Myocyte (in vitro differentiated cells): ENCODE data around the gene KIF21B. TPM values are rescaled to one million over a fixed set of nuclear protein-coding genes. Genes with fewer than 3 reads are reported as not detected.

Source experiments
- DNase-seq: peaks from one replicate; pipeline ENCODE4 v3.0.0-alpha.2; 2012; ENCODE audit warnings: low read depth
- total RNA-seq: library from RNA; depleted of rRNA; stranded (reverse); fragments of >200 nt; gene quantifications from 2 replicates; pipeline ENCODE4 v1.2.3, GENCODE V29; 2014

The KIF21B gene
- total RNA-seq, 1 donor from 2014 or later, result 0.03 TPM

- DNase-seq, result no peak
Observed at GRCh38 chr1:200998323-200998722, 25.2 kb downstream of the KIF21B start.

- no peak for DNase-seq
Observed at GRCh38 chr1:200992382-200993048, 31.0 kb downstream of the KIF21B start.

DNA sequence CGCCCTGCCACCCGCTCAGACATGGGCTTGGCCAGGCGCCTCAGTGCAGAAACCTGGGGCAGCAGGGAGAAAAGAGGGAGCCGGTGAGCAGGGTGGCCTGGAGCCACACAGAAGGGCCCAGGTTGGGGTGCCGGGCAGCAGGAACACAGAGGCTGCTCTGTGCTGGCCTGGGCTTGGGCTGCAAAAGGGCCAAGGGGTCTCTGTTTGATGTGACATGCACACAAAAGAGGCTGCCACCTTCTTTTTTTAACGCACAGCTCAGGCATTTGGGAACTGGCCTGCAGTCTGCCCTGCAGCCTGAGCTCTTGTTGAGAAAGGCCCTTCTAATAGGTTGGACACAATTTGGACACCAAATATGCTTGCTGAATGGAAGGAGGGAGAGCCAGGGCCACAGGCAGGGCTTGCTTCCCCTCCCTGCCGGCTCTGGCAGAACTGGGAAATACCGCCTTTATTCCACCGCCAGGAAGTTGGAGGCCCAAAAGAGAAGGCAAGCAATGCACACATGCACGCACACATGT, 32.4 kb downstream of the KIF21B start:
- no peak for DNase-seq

- no peak for DNase-seq
Observed at GRCh38 chr1:200990114-200990513, 33.4 kb downstream of the KIF21B start.

- no peak for DNase-seq
Observed at GRCh38 chr1:200989337-200989736, 34.2 kb downstream of the KIF21B start.

GRCh38 chr1:200988693-200989092, 34.8 kb downstream of the KIF21B start:
- DNase-seq, result no peak

- DNase-seq, result no peak
Observed at GRCh38 chr1:200985481-200985880, 38.0 kb downstream of the KIF21B start.

GRCh38 chr1:200983035-200983561, 40.4 kb downstream of the KIF21B start:
- no peak for DNase-seq

GRCh38 chr1:200982071-200982945, 41.2 kb downstream of the KIF21B start:
- peak; percentile 90 for DNase-seq

GRCh38 chr1:200981278-200981677, 42.2 kb downstream of the KIF21B start:
- DNase-seq, result no peak

- no peak for DNase-seq
Observed at GRCh38 chr1:200980873-200981272, 42.6 kb downstream of the KIF21B start.

DNA sequence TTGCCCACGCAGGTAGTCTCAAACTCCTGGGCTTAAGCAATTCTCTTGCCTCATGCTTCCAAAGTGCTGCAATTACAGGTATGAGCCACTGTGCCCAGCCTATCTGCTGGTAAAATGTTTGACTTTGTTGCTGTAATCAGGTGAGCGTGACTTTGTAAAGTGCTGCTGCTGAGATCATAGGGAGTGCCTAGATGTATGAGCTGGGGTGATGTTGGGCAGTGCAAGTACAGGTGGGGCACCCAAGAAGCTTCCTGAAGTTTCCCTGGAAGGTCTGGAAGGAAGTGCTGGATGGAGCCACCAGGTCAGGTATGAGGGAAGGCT, 43.1 kb downstream of the KIF21B start:
- DNase-seq, result no peak

- DNase-seq, result no peak
Observed at GRCh38 chr1:200979574-200980451, 43.7 kb downstream of the KIF21B start.

DNA sequence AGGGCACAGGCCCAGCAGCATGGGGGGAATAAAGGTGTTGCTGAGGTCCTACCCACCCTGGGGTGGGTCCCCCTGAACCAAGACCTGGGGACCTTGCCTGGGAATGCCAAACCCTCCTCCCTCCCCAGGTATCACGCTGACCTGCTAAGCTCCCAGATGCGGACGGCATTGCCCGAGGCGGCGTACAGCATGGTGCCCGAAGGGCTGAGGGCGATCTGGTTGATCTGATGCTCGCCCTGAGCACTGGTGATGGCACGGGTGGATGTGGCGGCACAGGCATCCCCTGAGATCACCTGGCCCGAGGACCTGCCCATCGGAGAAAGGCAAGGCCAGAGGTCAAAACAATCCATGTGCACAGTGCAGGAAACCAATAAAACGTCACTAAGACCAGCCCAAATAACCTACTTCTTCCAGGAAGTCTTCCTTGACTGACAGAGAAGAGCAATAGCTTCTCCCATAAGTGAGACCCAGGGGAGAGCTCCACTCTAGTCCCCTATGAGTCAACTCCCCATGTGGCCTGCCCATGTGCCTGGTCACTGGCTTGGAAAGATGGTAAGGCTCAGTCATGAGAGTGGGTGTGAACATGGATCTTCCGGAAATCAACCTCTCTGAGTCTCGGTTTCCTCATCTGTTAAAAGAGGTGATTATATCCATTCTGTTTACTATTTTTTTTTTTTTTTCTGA, 46.3 kb downstream of the KIF21B start:
- DNase-seq, result no peak

DNA sequence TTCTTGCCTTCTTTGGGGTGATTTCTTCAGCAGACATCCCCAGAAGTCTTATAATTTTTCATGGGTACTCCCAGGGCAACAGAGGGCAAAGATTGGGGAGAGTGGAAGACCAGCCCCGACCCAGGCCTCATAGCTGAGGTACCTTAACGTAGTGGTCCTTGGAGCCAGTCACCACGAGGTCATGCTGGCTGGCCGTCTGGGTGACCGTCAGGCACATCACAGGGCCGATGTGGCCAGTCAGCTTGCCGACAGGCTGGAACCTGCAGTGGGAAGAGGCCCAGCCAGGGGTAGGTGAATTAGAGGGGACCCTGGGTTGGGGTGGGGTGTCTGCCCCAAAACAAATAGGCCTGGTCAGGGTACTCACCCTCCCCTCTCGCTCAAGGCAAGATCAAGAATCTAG, 46.9 kb downstream of the KIF21B start:
- no peak for DNase-seq

GRCh38 chr1:200975458-200975857, 48.1 kb downstream of the KIF21B start:
- DNase-seq, result no peak

- DNase-seq, result no peak
Observed at GRCh38 chr1:200974711-200975110, 48.8 kb downstream of the KIF21B start.

GRCh38 chr1:200973937-200974657, 49.4 kb downstream of the KIF21B start:
- no peak for DNase-seq

DNA sequence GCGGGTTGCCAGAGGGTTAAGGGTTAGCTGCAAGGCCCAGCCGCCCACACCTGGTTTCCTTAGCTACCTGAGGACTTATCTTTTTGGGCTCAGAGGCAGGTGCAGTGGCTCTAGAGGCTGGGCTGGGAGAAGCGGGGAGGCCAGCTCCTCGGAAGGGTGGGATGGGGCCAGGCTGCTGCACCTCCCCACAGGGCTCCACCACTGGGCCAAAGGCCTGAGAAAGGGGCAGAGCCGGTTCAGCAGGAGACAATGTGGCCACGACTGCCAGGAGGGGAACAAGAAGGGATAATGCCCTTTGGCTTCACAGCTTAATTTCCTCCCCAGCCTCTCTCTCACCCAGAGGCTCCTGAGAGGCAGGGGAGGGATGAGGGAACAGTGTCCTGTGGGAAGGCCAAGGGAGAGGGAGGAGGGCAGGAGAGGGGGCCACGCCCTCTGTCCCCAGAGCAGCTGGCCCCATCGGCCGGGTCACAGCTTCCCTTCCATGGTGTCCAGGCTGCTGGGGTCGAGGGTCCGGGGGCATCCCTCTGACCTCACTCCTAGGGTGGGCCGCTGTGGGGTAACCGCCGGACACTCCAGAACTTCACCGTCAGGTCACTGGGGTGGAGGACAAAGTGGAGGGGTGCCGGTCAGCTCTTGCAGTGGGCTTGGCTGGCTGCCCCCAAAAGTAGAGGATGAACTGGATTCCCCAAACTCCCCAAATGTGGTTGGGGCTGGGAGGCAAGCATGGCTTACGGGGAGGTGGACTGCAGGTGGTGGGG, 50.4 kb downstream of the KIF21B start:
- no peak for DNase-seq
